GM19324 (cell line): ENCODE data around the gene ACTN3.
"Not testable (repeated sequence)": the region's sequence is repeated elsewhere in the genome, so short reads cannot be mapped to it uniquely, and the experiment has no call there.

Experiments used
- ATAC-seq: cut with Tn5 transposase; IDR thresholded peaks from one replicate; pipeline ENCODE4 v1.9.1; 2021; ENCODE audit warnings: mild to moderate bottlenecking, moderate library complexity; ENCODE audit not compliant: unreplicated experiment, low FRiP score

The ACTN3 gene

GRCh38 chr11:66562907-66563583 is 16.3 kb downstream of the ACTN3 start:
- ATAC-seq, result no peak

DNA sequence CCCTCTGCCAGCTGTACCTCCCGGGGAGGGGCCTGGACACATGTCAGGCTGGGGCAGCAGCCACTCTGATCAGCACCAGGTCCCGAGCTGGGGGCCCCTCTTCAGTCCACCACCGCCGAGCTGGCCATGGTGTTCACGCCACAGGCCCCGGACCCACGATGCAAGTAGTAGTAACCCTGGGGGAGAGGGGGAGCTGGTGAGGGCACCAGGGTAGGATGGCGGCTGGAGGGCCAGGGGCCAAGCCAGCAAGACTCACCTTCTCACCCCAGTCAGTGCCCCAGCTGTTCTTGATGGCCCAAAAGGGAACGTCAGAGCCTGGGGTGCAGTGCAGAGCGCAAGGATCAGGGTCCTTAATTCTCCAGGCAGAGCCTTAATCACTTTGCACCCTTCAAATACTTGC is 17.1 kb downstream of the ACTN3 start:
- ATAC-seq, result no peak

DNA sequence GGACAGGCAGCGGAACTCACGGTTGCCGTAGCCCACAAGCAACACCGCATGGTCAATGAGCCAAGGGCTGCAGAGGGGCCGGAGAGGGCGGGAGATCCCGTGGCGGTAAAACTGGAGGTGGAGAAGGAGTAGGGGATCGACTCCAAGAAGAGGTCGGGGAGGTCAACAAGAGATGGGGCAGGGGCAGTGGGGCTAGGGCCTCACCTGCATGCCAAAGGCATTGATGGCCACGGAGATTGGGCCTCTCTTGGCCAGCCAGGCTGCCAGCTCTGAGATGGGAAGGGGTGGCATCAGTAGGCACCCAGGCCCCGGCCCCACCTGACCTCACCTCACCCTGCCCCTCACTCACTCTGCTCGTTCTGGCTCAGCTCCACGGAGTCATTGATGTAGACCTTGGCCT is 17.8 kb downstream of the ACTN3 start:
- ATAC-seq, result no peak

DNA sequence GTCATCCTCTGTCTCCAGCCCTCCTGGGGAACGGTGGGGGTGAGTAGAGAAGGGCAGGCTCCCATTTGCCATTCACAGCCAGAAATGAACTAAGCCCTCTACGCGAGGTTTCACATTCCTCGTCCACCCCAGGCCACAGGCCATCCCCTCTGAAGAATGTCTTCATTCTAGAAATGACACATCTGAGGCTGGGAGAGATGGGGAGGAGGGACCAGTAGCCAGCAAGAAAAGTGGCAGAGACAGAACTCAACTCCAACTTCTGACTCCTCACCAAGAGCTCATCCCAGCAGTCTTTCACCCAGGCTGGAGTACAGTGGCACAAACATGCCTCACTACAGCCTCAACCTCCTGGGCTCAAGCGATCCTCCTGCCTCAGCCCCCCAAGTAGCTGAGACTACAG is 18.3 kb downstream of the ACTN3 start:
- ATAC-seq, result no peak

DNA sequence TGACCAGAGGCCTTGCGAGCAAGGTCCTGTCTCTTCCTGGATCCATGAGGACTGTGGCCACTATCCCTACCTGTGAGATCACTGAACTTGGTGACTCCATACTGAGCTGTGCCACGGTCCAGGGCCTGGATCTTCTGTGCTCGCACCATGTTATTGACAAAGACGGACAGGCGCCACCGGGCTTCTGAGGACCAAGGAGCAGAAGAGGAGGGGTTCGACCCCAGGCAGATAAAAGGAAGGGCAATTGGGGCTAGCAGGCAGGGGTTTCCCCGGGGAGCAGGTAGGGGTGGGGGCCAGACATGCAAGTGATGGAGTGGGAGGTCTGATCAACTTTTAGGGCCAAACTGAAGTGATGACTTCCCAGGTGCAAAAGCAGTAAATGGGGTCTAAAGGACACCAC is 19.5 kb downstream of the ACTN3 start:
- no peak for ATAC-seq

DNA sequence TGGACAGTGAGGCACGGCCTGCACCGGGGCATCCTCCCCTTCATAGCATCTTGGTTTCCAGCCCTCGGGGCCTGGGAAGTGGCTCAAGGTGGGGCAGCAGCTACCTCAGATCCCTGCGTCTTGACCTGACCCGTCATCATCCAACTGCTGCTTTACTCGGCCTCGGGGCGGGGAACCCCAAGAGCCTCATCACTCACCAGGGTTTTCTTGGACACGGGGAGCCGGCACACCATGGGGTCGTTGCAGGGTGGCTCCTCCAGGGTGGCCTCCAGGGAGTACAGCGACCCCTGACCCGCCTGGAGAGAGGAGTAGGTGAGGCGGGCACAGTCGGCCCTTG is 21.1 kb downstream of the ACTN3 start:
- ATAC-seq, result no peak

- peak; percentile 49 for ATAC-seq
Measured at GRCh38 chr11:66568124-66568916, 21.6 kb downstream of the ACTN3 start, which contains the start of gene CTSF. CTSF (minus strand) TSS chr11:66568606; CDS start chr11:66568486, 120 bp downstream.

- ATAC-seq, result no peak
Measured at GRCh38 chr11:66569076-66569475, 22.4 kb downstream of the ACTN3 start.

DNA sequence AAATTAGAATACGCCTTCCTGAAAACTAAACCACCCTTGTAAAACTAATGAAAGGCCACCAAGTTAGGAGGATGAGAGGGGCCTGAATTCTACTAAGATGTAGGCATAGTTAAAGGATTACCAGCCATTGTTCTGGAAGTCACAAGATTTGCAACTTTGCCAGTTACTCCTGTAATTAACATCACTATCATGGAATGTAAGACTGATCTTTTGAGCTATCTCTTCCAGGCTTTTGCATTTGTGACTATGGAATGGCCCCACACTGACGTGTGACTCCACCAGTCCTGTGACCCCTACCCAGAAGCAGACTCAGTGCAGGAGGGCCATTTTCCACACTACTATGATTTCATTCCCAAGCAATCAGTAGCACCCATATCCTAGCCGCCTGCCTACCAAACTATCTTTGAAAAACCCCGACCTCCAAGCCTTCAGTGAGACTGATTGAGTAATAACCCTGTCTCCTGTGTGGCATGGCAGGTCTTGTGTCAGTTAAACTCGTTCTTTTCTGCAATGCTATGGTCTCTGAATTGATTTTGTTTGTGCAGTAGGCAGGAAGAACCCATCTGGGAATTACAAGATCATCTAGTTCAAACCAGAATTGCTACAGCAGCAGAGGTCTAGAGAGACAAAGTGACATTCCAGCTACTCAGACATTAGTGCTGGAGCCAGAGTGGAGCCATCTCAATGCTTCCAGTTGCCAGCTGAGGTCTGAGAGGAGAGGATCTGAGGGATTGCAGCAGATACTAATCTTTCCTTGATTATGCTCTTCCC is 23.6 kb downstream of the ACTN3 start:
- ATAC-seq, result no peak

DNA sequence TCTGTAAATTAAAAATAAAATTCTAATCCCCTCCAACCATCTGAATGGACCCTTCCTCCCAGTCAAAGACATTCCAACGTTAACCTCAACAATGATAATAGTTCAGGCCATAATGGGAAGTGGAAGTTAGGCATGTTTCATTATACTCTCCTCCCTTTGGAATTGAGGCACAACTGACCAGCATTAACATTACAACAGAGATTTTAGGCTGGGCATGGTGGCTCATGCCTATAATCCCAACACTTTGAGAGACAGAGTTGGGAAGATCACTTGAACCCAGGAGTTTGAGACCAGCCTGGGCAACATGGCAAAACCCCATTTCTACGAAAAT is 24.1 kb downstream of the ACTN3 start:
- no peak for ATAC-seq

DNA sequence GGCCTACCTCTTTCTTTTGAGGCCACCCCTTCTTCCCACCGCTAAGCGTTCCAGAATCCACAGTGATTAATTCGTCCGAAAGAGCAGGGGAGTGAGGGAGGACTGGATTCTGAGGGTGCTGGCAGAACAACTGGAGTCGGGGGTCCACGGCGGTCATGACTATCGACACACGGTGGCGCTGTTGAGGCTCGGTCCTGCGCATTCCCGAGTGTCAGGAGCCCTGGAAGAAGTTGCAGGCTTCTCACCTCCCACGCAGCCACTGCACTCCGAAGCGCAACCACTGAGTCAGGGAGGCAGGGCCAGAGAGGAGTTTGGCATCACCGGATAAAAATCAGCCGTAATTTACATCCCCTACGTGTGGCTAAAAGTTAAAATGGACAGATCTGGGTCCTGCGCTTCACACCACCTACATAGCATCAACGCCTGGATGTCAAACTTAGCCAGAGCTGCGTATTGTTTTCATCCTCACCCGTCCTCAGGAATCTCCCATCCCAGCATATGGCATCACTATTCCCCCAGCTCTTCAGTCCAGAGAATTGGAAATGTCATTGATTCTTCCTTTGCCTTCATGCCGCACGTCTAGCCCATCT is 32.4 kb downstream of the ACTN3 start:
- ATAC-seq, result no peak

DNA sequence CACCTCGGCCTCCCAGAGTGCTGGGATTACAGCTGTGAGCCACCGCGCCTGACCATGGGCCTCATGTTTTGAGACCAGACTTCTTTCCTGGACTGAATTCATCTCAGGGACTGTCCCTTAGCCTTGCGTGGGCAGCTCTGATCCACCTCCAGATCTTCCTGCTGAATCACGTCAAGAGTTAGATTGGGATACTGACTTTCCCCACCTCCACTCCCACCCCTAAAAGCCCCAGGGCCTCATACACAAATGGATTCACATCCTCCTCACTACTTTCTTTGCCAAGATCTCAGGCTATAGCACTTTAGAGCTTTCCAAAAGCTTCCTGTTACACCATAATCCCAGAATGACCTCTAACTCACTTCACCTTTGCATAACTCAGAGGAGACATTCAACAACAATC is 34.1 kb downstream of the ACTN3 start:
- no peak for ATAC-seq

- ATAC-seq, result no peak
Measured at GRCh38 chr11:66581261-66581660, 34.6 kb downstream of the ACTN3 start.

DNA sequence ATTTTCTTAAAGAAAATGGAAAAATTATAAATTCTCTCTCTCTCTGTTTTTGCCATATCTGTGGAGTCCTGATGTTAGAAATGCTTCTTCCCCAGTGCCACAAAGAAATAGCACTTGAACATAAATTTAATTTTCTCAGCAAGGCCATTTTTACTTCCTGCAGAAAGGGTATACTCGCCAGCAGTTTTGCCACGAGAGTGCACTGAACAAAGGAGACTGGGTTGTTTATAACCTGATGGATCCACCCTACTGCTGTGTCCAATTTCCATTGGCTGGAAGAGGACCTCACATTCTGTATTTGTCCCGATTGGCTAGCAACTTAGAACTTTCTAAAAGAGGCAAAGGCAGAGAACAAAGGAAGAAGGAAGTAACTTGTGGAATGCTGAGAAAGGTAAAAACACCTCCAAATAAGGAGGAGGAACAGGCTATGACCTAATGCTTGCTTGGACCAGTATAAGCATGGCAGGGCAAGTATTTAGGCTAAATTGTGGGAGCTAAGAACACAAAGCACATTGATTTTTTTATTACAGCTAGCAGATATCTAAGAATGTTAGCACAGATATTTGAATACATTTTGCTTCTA is 36.0 kb downstream of the ACTN3 start:
- ATAC-seq, result not testable (repeated sequence)

GRCh38 chr11:66585447-66585846 is 38.7 kb downstream of the ACTN3 start:
- not testable (repeated sequence) for ATAC-seq

- no peak for ATAC-seq
Measured at GRCh38 chr11:66586136-66586535, 39.4 kb downstream of the ACTN3 start.

DNA sequence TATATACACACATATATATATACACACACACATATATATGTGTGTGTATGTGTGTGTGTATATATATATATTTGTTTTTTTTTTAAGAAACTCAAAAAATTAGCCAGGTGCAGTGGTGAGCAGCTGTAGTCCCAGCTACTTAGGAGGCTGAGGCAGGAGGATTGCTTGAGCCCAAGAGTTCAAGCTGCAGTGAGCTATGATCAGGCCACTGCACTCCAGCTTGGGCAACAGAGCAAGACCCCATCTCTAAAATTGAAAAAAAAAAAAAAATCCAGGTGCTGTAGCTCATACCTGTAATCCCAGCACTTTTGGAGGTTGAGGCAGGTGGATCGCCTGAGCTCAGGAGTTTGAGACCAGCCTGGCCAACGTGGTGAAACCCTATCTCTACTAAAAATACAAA is 42.6 kb downstream of the ACTN3 start:
- not testable (repeated sequence) for ATAC-seq

- no peak for ATAC-seq
Measured at GRCh38 chr11:66589996-66590675, 43.4 kb downstream of the ACTN3 start.

DNA sequence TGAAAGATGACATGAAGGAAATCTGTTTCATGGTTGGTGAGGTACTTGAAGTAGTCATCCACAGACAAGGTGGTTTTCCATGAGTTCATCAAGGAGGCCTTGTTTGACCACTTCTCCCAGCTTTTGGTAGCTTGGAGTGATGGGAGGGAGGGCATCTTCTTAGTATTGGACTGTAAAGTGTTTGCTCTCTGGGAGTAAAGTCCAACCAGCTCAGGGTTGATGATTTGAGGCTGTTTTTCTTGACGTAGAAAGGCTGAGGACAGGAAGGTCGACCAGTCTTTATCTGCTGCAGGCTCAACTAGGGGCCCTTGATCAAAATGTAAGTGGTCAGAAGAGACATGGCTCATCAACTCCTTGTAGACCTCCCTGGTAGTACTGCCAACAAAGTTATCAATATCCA is 44.5 kb downstream of the ACTN3 start:
- no peak for ATAC-seq
